Astrocyte of the hippocampus (primary cell): ENCODE measurements around the gene OR4C6.
A peak's percentile ranks its signal among the peaks of the same experiment; 100 is the strongest.

Experiments used
- DNase-seq: peaks from one replicate; pipeline ENCODE4 v3.0.0; 2011; ENCODE audit warnings: low read depth, low spot score

OR4C6 gene

GRCh38 chr11:55661901-55662300 lies at the start of gene OR4C6:
Gene OR4C6 (plus strand): TSS chr11:55662201. CDS start chr11:55665167, 2,966 bp downstream.
- DNase-seq, result no peak

DNA sequence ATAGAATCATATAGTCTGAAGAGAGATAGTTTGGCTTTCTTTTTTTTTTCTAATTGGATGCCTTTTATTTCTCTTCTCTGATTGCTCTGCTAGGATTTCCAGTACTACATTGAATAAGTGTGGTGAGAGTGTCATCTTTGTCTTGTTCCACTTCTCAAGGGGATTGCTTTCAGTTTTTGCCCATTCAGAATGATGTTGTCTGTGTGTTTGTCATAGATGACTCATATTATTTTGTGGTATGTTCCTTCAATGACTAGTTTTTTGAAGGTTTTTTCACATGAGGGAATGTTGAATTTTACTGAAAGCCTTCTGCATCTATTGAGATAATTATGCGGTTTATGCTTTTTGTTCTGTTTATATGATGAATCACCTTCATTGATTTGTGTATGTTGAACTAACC lies 37.5 kb upstream of the OR4C6 start:
- no peak for DNase-seq

- no peak for DNase-seq
These were observed 27.2 kb upstream of the OR4C6 start, which contains the start of gene OR4P4 for GRCh38 chr11:55634813-55635212. Gene OR4P4 (plus strand): TSS chr11:55635113.

DNA sequence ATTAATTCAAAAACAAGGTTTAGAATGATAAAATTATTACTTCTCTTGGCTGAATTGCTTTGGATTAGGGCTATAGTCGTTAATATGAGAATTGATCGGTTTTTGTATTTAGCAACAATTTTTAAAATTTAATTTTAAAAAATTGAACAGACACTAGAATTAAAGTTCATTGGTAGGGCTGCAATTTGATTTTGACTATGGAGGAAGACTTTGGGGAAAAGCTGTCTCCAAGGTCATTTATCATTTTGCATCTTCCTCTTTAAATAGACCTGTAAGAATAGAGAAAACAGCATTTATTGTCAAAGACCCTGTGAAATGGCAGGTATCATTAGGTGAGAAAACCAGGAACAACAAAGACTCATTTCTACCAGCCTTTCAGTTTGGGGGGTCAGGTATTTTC lies 14.0 kb upstream of the OR4C6 start, which contains the start of gene OR4S2:
Gene OR4S2, plus strand, starts transcription at position 301 of the 400 bp plus-strand sequence. CDS start 2,577 bp downstream, outside the sequence.
- DNase-seq, result no peak

- DNase-seq, result no peak
These were observed 9.4 kb upstream of the OR4C6 start for GRCh38 chr11:55652560-55652959.

GRCh38 chr11:55655096-55655495 lies 6.9 kb upstream of the OR4C6 start:
- DNase-seq, result no peak

DNA sequence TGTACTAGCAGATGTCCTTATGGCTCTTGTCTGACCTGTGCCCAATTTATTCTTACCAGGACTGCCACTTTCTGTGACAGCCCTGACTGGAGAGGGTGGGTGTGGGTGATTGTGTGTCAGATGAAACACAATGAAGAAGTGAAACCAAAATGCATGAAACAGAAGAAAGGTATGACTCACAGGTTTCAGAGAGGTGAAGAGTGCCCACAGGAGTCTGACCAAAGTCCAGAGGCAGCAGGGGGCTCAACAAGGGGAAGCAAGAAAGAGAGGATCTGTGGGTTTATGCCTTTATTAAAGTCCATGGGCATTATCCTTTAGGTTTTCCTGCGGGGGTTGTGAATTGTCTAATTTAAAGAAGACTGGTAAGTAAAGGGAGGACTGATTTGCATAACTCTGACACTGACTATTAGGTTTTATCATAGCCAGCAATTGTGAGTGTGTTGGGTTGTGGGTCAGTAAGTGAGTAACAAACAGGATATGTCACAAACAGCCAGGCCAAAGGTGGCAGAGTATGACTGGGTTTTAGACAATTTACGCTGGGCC lies 3.9 kb upstream of the OR4C6 start:
- DNase-seq, result no peak

GRCh38 chr11:55658608-55659007 lies 3.4 kb upstream of the OR4C6 start:
- DNase-seq, result no peak

- DNase-seq, result no peak
These were observed 7.4 kb downstream of the OR4C6 start for GRCh38 chr11:55669376-55669775.

DNA sequence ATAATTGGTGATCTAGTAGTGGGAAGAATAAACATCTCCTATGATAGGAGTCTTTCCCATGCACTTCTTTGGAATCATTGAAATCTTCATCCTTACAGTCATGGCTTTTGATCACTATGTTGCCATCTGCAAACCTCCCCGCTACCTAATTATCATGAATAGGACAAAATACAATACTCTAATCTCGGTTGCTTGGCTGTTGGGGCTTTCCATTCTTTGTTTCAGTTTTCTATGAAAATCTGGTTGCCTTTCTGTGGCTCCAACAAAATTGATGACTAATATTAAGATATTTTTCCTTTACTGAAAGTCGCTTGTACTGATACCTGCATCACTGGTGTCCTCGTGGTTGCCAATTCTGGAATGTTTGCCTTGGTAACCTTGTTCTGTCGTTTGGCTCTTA lies 11.9 kb downstream of the OR4C6 start:
- DNase-seq, result no peak

DNA sequence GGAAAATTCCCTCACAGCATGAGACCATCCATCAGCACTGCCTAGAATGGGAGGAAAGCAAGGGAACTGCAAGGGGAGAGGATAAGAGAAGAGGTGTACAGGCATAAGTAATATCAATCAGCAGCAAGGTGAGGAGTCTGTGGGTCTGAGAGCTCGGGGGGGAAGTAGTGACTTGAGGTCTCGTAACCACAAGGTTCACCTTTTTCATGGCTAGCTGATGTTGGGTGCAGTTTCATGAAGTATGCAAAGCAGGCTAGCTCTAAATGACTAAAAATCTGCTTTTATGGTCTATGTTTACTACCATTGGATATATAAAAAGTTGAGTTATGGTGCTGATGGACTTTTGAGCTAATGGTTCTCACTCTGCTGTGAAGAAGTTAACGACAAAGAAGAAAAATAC lies 35.8 kb downstream of the OR4C6 start:
- DNase-seq, result no peak

- DNase-seq, result no peak
These were observed 39.4 kb downstream of the OR4C6 start for GRCh38 chr11:55701429-55701828.

DNA sequence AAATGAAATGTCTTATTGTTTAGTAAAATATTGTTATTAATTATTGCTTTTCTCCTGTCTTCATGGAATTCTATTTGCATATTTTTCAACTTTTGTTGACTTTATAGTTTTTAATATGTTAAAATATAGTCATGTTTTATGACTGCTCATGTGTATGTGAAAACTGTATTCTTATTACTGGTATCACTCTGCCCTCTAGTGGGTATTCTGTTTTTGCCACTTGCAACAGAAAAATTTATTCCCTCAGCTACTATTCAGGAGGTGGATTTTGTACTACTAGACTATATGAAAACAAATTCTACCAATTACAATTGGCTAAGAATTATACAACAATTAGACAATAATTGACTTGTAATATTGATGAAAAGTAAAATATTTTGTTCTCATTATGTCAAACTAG lies 45.0 kb downstream of the OR4C6 start:
- peak; percentile 28 for DNase-seq

- no peak for DNase-seq
These were observed 53.2 kb downstream of the OR4C6 start for GRCh38 chr11:55714982-55715888.
